D721Med (cell line): Measurements from ENCODE around the gene RPL31.

Experiments
- DNase-seq: peaks from one replicate; pipeline ENCODE4 v3.0.0; 2011; ENCODE audit warnings: low spot score; ENCODE audit not compliant: insufficient read length
- FAIRE-seq: peaks from 2 replicates; lab custom pipeline; 2011; peaks lifted over from hg19 to GRCh38; lab: Jason Lieb, UNC
- TF ChIP-seq, protein P1 (sequence below): IDR thresholded peaks from 2 replicates; pipeline ENCODE4 v1.5.1; 2012; ENCODE audit warnings: mild to moderate bottlenecking, control low read depth; ENCODE audit not compliant: insufficient read depth; ENCODE audit errors: missing control alignments

The RPL31 gene

DNA sequence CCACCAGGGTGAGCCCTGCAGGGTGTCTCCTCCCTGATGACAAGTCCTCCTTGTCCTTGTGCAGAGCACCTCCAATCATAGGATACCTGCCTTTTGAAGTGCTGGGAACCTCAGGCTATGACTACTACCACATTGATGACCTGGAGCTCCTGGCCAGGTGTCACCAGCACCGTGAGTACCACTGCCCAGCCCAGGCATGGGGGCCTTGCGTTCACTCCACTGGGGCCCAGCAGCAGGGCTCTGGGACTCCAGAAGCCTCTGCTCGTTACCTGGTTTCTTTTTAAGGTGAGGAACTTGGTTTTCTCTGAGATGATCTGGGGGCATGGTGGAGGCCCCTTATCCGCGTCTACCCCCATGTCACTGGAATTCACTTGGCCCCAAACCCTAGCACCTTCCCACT, 36.5 kb upstream of the RPL31 start:
- no peak for DNase-seq
- TF ChIP-seq, protein P1, sequence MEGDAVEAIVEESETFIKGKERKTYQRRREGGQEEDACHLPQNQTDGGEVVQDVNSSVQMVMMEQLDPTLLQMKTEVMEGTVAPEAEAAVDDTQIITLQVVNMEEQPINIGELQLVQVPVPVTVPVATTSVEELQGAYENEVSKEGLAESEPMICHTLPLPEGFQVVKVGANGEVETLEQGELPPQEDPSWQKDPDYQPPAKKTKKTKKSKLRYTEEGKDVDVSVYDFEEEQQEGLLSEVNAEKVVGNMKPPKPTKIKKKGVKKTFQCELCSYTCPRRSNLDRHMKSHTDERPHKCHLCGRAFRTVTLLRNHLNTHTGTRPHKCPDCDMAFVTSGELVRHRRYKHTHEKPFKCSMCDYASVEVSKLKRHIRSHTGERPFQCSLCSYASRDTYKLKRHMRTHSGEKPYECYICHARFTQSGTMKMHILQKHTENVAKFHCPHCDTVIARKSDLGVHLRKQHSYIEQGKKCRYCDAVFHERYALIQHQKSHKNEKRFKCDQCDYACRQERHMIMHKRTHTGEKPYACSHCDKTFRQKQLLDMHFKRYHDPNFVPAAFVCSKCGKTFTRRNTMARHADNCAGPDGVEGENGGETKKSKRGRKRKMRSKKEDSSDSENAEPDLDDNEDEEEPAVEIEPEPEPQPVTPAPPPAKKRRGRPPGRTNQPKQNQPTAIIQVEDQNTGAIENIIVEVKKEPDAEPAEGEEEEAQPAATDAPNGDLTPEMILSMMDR = no peak
- FAIRE-seq = no peak

DNA sequence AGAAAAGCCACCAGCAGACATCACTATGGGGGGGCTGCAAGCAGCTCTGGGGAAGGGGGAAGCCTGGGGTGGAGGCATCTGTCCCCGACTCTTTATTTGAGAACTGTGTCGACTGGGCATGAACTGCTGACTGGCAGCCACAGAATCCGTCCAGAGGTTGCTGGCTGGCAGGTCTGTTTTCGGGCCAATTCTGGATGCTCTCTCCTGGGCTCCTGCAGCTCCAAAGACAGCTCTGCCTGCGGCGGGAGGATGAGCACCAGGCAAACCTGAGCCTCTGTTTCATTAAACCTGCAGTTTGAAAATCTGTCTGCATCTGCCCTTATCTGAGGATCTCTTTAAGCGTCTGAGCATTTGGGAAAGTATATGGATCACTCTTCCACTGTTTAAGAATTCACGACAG, 34.4 kb upstream of the RPL31 start:
- TF ChIP-seq, protein P1 = no peak
- FAIRE-seq = no peak
- no peak for DNase-seq

DNA sequence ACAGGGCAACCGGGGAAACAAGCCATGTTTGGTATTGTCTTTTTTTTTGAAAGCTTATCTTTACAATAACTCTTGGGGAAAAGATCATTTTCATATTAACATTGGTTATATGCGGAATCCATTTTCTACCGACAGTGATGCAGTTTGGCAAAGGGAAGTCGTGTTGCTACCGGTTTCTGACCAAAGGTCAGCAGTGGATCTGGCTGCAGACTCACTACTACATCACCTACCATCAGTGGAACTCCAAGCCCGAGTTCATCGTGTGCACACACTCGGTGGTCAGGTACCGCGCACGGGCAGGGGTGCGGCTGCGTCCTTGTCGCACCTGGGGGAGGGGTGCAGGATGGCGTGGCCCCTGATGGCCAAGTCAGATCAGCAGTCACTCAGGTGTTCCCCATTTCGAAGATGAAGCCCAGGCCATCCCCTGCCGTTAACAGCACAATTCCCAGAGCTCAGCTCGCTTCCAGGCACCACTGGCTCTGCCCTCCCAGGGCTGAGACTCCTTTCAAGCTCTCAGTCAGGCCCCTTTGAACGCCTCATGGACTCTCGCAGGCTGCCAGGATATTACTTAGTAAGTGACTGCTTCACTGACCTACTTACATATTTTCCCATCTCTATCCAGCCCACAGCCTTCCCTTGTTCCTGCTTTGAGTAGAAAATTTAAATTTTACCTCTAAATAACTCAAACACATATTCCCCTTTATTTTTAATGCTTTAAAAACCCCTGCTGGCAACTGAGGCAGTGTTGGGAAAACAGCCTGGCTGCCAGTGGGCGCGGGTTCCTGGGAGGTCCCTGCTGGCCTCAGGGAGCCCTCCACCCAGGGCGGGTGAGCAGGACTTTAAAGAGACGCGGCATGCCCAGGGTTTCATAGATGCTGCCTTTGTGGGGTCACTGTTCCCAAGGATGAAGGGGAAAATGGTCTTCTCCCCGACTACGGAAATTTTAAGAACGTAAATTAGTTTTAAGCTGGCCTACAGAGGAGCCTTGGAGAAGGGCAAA, 33.6 kb upstream of the RPL31 start:
- TF ChIP-seq, protein P1 = no peak
- no peak for FAIRE-seq
- DNase-seq = no peak

DNA sequence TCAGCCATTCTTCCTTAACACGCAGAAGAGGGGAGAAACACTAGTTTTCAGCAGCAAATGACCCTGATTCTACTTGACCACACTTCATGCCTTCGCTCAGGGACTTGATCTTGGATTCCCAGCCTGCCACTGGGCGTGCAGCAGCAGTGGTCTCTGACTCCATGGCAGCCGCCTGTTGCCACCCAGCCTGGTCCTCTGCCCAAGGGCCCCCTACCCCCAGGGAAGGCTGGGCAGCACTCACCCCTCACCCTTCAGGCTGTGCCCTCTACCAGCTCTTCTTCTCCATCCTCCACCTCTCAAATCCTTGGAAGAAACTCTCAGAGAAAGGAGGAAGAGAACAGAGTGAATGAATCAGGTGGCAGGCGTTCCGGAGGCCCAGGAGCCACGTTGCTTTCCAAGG, 32.1 kb upstream of the RPL31 start:
- TF ChIP-seq, protein P1 = no peak
- no peak for DNase-seq
- FAIRE-seq = no peak

DNA sequence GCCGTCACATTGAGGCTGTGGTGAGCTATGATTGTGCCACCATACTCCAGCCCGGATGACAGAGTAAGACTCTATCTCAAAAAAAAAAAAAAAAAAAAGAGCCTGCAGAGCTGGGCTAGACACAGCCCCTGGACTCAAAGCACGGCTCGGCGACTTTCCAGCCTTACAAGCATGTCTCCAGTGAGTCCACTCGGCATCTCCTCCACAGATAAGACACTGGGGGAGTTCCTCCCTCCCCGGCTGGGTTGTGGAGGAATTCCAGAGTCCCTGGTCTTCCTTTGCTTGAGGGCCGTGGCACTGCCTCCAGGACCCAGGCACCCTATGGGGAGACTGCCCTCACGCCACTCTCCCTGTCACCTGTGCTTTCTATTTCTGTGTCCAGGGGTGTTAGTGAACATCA, 30.9 kb upstream of the RPL31 start:
- FAIRE-seq (no peak), DNase-seq (no peak)
- TF ChIP-seq, protein P1 = no peak

DNA sequence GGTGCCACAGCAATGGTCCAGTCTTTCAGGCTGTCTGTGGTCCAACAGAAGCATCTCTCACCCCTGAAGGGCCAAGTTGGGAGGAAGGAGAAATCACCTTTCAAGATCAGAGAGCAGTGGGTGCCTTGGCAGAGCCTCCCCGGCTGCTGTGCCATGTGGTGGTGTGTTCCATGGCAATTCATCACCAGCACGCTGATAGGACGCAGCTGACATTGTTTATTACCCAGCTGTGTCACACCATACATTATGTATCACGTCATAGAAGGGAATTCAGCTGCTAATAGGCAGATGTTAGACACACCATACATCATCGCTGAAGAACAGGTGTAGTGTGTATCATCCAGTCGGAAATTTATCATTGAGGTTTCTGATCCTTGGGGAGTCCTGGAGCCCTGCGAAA, 29.6 kb upstream of the RPL31 start:
- DNase-seq = no peak
- TF ChIP-seq, protein P1 = no peak
- FAIRE-seq = no peak
